Astrocyte of the spinal cord (primary cell): Measurements from ENCODE around the gene TENT4A.
A peak's percentile ranks its signal among the peaks of the same experiment; 100 is the strongest.

ENCODE experiments used
- DNase-seq: peaks from one replicate; pipeline ENCODE4 v3.0.0; 2011; ENCODE audit warnings: low read depth, low spot score
- H3K4me3 ChIP-seq: 2 replicates; pipeline ENCODE4 v1.5.1; 2011; ENCODE audit warnings: low read depth, mild to moderate bottlenecking, low read length, moderate library complexity
- in situ Hi-C: cut with HindIII; loops from 2 replicates; pipeline ENCODE4 v1.10.0; 2017; ENCODE audit warnings: low sequenced_read_pairs
- TF ChIP-seq, protein P1 (sequence below): IDR thresholded peaks from 2 replicates; pipeline ENCODE4 v1.5.1; 2012; ENCODE audit warnings: low read depth, mild to moderate bottlenecking, low read length, inconsistent platforms

TENT4A gene

DNA sequence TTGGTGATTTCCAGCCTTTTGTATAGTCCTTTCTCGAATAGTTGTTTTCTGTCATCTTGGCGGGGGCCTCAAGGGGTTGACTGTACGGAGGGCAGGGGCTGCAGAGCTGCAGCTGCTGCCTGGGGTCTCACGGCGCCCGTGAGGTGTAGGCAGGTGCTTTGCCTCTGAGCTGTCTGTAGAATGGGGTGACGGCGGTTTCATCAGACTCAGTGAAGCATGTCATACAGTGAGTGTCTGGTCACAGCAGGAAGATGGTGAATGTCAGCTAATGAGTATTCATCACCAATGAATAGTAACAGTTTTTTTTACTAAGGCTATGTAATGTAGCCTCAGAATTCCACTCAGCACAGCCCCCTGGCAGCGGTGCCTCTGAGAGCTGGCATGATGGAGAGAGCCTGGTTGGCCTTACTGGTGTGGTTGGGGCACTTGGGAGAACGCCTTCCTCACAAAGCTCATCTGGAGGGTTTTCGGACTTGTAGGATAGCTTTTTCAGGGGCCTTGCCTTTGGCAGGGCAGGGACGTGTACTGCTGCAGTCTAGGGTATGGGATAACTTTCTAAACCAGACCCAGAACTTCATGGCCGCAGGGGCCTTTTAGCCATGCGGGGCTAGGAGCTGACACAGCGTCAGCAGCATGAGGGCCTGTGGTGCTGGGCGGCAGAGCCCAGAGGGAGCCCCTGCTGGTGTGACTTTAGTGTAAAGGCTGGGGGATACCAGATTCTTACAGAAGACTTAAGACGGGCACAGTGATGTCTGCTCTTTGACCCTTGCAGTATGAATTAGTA lies 15.0 kb downstream of the TENT4A start:
- H3K4me3 ChIP-seq, result no peak overlapping the region
- TF ChIP-seq, protein P1, sequence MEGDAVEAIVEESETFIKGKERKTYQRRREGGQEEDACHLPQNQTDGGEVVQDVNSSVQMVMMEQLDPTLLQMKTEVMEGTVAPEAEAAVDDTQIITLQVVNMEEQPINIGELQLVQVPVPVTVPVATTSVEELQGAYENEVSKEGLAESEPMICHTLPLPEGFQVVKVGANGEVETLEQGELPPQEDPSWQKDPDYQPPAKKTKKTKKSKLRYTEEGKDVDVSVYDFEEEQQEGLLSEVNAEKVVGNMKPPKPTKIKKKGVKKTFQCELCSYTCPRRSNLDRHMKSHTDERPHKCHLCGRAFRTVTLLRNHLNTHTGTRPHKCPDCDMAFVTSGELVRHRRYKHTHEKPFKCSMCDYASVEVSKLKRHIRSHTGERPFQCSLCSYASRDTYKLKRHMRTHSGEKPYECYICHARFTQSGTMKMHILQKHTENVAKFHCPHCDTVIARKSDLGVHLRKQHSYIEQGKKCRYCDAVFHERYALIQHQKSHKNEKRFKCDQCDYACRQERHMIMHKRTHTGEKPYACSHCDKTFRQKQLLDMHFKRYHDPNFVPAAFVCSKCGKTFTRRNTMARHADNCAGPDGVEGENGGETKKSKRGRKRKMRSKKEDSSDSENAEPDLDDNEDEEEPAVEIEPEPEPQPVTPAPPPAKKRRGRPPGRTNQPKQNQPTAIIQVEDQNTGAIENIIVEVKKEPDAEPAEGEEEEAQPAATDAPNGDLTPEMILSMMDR, result peak; percentile 4
- in situ Hi-C loops, result loop anchor here (25.0 kb wide), 1 partner anchor 116 kb away; no protein-coding TSS in a partner anchor
- no peak for DNase-seq

DNA sequence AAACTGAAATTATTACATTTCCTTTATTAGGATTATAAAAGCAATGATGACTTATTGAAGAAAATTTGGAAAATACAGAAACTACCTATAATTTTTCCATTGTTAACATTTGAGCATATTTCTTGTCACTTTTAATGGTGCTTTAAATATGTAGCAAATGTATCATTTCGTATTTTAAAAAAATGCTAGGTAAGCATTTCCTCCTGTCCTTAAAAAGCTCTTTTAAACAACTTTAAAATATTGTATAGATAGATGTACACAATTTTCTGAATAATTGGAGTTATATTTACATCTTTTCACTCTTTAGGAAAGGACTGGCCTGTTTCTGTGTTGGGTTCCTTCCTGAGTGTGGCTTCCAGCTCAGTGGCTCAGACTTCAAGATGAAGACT lies 15.6 kb downstream of the TENT4A start:
- in situ Hi-C loops, result loop anchor here (25.0 kb wide), 1 partner anchor 116 kb away; no protein-coding TSS in a partner anchor
- no peak for DNase-seq
- TF ChIP-seq, protein P1, result no peak
- no peak overlapping the region for H3K4me3 ChIP-seq

DNA sequence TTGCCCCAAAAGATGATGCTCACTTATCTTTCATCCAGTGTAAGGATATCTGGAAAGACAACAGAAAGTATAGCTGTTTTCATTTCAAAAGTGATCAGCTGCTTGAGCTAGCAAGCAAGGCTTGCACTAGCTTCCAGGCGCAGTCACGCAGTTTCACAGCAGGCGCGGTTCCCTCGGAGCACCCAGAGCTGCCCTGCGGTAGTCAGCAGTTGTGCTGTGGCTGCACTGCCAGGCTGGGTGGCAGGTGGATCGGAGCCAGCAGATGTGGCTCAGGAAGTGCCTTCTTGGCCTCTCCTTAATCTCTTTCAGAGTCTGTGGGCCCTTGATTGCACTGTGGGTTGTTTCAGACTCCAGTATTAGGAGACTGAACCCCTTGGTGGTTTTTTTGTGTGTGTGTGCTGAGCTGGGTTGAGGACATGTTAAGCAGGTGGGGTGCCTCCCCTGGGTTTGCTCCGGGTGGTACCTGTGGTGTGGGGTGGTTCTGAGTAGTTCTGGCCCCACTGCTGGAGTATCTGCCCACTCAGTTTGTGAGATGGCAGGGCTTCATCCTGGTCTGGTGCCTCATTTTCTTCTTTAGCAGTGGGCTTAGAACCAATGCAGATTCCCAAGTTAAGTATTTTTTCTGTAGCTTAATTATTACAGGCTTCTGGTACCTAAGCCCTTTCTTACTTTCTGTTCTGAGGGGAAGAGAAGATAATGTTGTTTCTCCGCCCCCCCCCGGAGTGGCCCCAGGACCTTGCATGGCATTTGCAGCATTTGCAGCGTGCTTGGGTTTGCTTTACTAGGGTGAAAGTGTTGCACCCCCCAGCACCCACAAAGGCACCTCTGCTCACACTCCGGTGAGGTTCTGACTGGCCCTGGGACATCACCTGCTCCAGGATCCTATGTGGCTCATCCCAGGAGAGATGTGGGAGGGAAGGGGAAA lies 16.4 kb downstream of the TENT4A start:
- in situ Hi-C loops, result loop anchor here (25.0 kb wide), 1 partner anchor 117 kb away; no protein-coding TSS in a partner anchor
- TF ChIP-seq, protein P1, result no peak
- no peak for DNase-seq
- H3K4me3 ChIP-seq, result no peak overlapping the region

DNA sequence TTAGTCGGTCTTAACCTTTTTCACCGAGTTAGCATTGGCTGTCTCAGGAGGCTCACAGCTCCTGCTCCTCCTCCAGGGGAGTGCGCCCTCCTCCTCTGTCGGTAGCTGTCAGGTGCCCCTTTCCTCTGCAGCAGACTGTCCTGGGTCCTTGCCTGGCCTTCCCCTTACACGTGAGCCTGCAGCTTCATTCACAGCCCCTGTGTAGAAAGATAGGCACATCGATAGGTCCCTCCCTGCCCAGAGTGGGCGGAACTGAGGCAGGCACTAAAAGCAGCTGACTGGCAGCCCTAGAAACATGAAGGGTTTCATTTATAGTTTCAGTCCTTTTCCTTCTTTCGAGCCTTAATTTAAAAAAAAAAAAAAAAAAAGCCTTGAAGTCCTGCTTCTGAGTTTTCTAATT lies 17.2 kb downstream of the TENT4A start:
- TF ChIP-seq, protein P1, result no peak
- in situ Hi-C loops, result loop anchor here (25.0 kb wide), 1 partner anchor 118 kb away; no protein-coding TSS in a partner anchor
- no peak overlapping the region for H3K4me3 ChIP-seq
- DNase-seq, result no peak

- in situ Hi-C loops, result loop anchor here (25.0 kb wide), 1 partner anchor 119 kb away; no protein-coding TSS in a partner anchor
- TF ChIP-seq, protein P1, result no peak
- no peak overlapping the region for H3K4me3 ChIP-seq
- DNase-seq, result no peak
These were observed 17.6 kb downstream of the TENT4A start for GRCh38 chr5:6730807-6731206.

GRCh38 chr5:6731465-6732237 lies 18.4 kb downstream of the TENT4A start:
- DNase-seq, result no peak
- in situ Hi-C loops, result loop anchor here (25.0 kb wide), 1 partner anchor 119 kb away; no protein-coding TSS in a partner anchor
- TF ChIP-seq, protein P1, result no peak
- no peak overlapping the region for H3K4me3 ChIP-seq
